Measurements from ENCODE around the gene WDSUB1. TPM values are rescaled to one million over a fixed set of nuclear protein-coding genes. Genes with fewer than 3 reads are reported as not detected.

WDSUB1 gene
- total and polyA plus RNA-seq, 9 of the 15 experiments (the other 6 are each of a cell fraction or from before 2014, with no cell fraction given) = 5.2 to 13.7 (median 9.4) TPM

- TF ChIP-seq ZNF224 (CRISPR knock-in tag; IDR thresholded peaks at IDR 0.05) = no peak
- TF ChIP-seq MTA3 (IDR thresholded peaks at IDR 0.05; ENCODE audit: borderline replicate concordance) = peak; percentile 28; the same call in 1 of the 2 replicates
- no peak for TF ChIP-seq MBD1 (CRISPR knock-in tag; IDR thresholded peaks at IDR 0.05)
- no peak for TF ChIP-seq SMAD3 (CRISPR knock-in tag; conservative IDR thresholded peaks at IDR 0.05)
- TF ChIP-seq ZNF282 (CRISPR knock-in tag; IDR thresholded peaks at IDR 0.05) = 0 out of 2 replicates have a peak, but pooled peaks have one; percentile 46
- no peak for TF ChIP-seq ZNF609 (CRISPR knock-in tag; IDR thresholded peaks at IDR 0.05; ENCODE audit: borderline replicate concordance)
- no peak for TF ChIP-seq ZBTB17 (CRISPR knock-in tag; IDR thresholded peaks at IDR 0.05)
- no peak for TF ChIP-seq NR0B1 (IDR thresholded peaks at IDR 0.05; ENCODE audit: partially characterized antibody)
- no peak for TF ChIP-seq MTA1 (IDR thresholded peaks at IDR 0.05; ENCODE audit: borderline replicate concordance)
- no peak for TF ChIP-seq XRCC3 (IDR thresholded peaks at IDR 0.05)
- no peak for TF ChIP-seq TAF9B (IDR thresholded peaks at IDR 0.05; ENCODE audit: partially characterized antibody)
- no peak for TF ChIP-seq ZNF699 (CRISPR knock-in tag; IDR thresholded peaks at IDR 0.05; ENCODE audit: insufficient replicate concordance)
- TF ChIP-seq HNRNPLL (IDR thresholded peaks at IDR 0.05; ENCODE audit: low read depth, low read length, poor library complexity, severe bottlenecking) = no peak
- TF ChIP-seq CREBBP (IDR thresholded peaks at IDR 0.05; ENCODE audit: low read depth, low read length) = no peak
- TF ChIP-seq CREB3L1 (IDR thresholded peaks at IDR 0.05; ENCODE audit: borderline replicate concordance, low read depth) = no peak
- TF ChIP-seq HMG20B (CRISPR knock-in tag; IDR thresholded peaks at IDR 0.05) = no peak
- TF ChIP-seq SRSF1 (IDR thresholded peaks at IDR 0.05; ENCODE audit: low read depth, low read length) = no peak
- TF ChIP-seq FOXK2 (conservative IDR thresholded peaks at IDR 0.05 in 1 of 2, IDR thresholded peaks at IDR 0.05 in 1 of 2; ENCODE audit: low read depth in 2 of 2) = peak; percentile 75 to 77; a peak in 2 of 4 replicates
Observed at GRCh38 chr2:159285929-159286708, at the start of gene WDSUB1 (continued).

All from K562 (cell line).